SU-DHL-6 (cell line): ENCODE data around the gene PIRT.
"Not testable (repeated sequence)": the region's sequence is repeated elsewhere in the genome, so short reads cannot be mapped to it uniquely, and the experiment has no call there.

Experiments used
- H2AFZ ChIP-seq: fragments of 200-600 bp; sonication (generic); 2 replicates; pipeline ENCODE4 v1.6.1; 2014; ENCODE audit warnings: low read depth, mild to moderate bottlenecking, moderate library complexity, mixed read lengths, antibody characterized with exemption, low read length; ENCODE audit not compliant: severe bottlenecking
- H3F3A ChIP-seq: fragments of 200-600 bp; shearing (Covaris generic); 2 replicates; pipeline ENCODE4 v1.6.0; 2016; ENCODE audit warnings: antibody characterized with exemption, mild to moderate bottlenecking; ENCODE audit not compliant: insufficient read depth
- H3K27ac ChIP-seq: fragments of 200-600 bp; sonication (generic); 2 replicates; pipeline ENCODE4 v1.5.1; 2016; ENCODE audit warnings: low read depth, mild to moderate bottlenecking, low read length, moderate library complexity, mixed read lengths
- H3K27me3 ChIP-seq: fragments of 200-600 bp; sonication (generic), shearing (Covaris generic); 2 replicates; pipeline ENCODE4 v1.6.0; 2014; ENCODE audit warnings: mild to moderate bottlenecking, low read length
- H3K36me3 ChIP-seq: fragments of 200-600 bp; sonication (generic); 2 replicates; pipeline ENCODE4 v1.6.1; 2014; ENCODE audit warnings: mild to moderate bottlenecking, low read length, mixed read lengths
- H3K4me2 ChIP-seq: fragments of 300-600, 200-600 bp; shearing (Covaris generic), sonication (generic); 2 replicates; pipeline ENCODE4 v1.6.0; 2014; ENCODE audit warnings: low read length, low read depth, mild to moderate bottlenecking; ENCODE audit not compliant: poor library complexity, severe bottlenecking
- H3K4me3 ChIP-seq: fragments of 200-600 bp; sonication (generic); 2 replicates; pipeline ENCODE4 v1.5.1; 2014; ENCODE audit warnings: antibody characterized with exemption, low read length, mild to moderate bottlenecking, mixed read lengths; ENCODE audit not compliant: insufficient read depth, poor library complexity, severe bottlenecking
- H3K79me2 ChIP-seq: fragments of 200-600 bp; sonication (generic); 2 replicates; pipeline ENCODE4 v1.6.1; 2014; ENCODE audit warnings: mild to moderate bottlenecking, low read length, moderate library complexity; ENCODE audit not compliant: insufficient read depth
- H3K9ac ChIP-seq: fragments of 200-600 bp; sonication (generic); 2 replicates; pipeline ENCODE4 v1.7.0; 2014; ENCODE audit warnings: mild to moderate bottlenecking, low read length
- H3K9me2 ChIP-seq: fragments of 200-600 bp; sonication (generic); replicated peaks from 2 replicates; pipeline ENCODE4 v1.6.1; 2014; ENCODE audit warnings: low read length; ENCODE audit not compliant: insufficient read depth
- H3K9me3 ChIP-seq: fragments of 200-600 bp; sonication (generic); 2 replicates; pipeline ENCODE4 v1.6.1; 2014; ENCODE audit warnings: low read length, mixed read lengths; ENCODE audit not compliant: insufficient read depth
- H4K20me1 ChIP-seq: fragments of 200-600 bp; sonication (generic); 2 replicates; pipeline ENCODE4 v1.6.1; 2014; ENCODE audit warnings: low read depth, mild to moderate bottlenecking, antibody characterized with exemption, low read length, moderate library complexity, mixed read lengths
- EZH2phosphoT487 ChIP-seq: fragments of 200-600 bp; sonication (generic), shearing (Covaris generic); conservative IDR thresholded peaks from 2 replicates; pipeline ENCODE4 v1.6.1; 2018; ENCODE audit warnings: mild to moderate bottlenecking, antibody characterized with exemption, low read length, moderate library complexity, mixed read lengths
- TF ChIP-seq, protein P1 (sequence below): fragments of 200-600 bp; sonication (generic); IDR thresholded peaks from one replicate; pipeline ENCODE4 v1.5.1; 2017; ENCODE audit warnings: antibody characterized with exemption, mild to moderate bottlenecking, low read length, moderate library complexity; ENCODE audit not compliant: insufficient read depth, poor library complexity, severe bottlenecking

The PIRT gene

DNA sequence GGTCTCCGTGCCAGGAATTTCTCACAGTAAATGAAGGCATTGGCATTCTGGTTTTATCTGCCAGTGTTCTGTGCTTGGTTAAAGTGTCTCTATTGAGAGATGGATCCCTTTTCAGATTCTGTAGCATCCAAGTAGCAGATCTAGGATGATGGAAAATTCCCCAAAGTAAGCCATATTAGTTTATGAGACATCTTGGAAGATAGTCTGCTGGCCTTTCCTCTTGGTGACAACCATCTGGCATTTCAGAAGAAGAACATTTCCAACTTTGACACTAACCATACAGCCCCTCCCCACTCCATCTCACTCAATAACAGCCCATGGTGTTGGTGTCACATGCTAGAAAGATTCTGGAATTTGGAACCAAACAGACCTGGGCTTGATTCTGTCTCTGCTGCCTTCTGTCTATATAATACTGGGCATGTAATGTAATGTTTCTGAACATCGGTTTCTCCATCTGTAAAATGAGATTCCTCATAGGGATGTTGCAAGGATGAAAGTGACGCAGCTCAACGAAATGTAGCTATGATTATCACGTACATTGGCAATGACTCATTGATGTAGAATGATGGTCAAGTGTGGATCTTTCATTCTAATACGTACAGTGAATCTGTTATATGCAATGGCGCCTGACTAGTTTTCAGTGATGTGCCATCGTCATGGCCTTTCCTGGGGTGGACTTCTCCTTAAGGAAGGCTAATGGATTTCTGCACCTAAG lies 32.6 kb upstream of the PIRT start:
- no peaks in the 10 kb centered on the region for H3K36me3 ChIP-seq
- H4K20me1 ChIP-seq, result no peaks in the 10 kb centered on the region
- no peaks in the 10 kb centered on the region for H3K27me3 ChIP-seq
- H3K4me3 ChIP-seq, result no peak overlapping the region
- no peaks in the 10 kb centered on the region for H3K79me2 ChIP-seq
- H3K9me2 ChIP-seq, result no peaks in the 10 kb centered on the region
- H3K27ac ChIP-seq, result no peak overlapping the region
- H3F3A ChIP-seq, result no peaks in the 10 kb centered on the region
- H3K9me3 ChIP-seq, result no peaks in the 10 kb centered on the region
- H3K9ac ChIP-seq, result no peak overlapping the region
- no peak overlapping the region for H2AFZ ChIP-seq
- TF ChIP-seq, protein P1, sequence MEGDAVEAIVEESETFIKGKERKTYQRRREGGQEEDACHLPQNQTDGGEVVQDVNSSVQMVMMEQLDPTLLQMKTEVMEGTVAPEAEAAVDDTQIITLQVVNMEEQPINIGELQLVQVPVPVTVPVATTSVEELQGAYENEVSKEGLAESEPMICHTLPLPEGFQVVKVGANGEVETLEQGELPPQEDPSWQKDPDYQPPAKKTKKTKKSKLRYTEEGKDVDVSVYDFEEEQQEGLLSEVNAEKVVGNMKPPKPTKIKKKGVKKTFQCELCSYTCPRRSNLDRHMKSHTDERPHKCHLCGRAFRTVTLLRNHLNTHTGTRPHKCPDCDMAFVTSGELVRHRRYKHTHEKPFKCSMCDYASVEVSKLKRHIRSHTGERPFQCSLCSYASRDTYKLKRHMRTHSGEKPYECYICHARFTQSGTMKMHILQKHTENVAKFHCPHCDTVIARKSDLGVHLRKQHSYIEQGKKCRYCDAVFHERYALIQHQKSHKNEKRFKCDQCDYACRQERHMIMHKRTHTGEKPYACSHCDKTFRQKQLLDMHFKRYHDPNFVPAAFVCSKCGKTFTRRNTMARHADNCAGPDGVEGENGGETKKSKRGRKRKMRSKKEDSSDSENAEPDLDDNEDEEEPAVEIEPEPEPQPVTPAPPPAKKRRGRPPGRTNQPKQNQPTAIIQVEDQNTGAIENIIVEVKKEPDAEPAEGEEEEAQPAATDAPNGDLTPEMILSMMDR, result no peak
- no peak for TF ChIP-seq EZH2phosphoT487
- H3K4me2 ChIP-seq, result no peak overlapping the region

DNA sequence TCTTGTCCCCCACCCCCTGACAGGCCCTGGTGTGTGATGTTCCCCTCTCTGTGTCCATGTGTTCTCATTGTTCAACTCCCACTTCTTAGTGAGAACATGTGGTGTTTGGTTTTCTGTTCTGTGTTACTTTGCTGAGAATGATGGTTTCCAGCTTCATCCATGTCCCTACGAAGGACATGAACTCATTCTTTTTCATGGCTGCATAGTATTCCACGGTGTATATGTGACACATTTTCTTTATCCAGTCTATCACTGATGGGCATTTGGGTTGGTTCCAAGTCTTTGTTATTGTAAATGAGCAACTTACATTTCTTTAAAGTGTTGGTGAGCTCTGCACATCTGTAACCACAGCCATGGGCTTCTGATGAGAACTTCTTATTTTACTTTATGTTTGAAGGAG lies 30.9 kb upstream of the PIRT start:
- not testable (repeated sequence) for H3K9ac ChIP-seq, H3K27me3 ChIP-seq, H3K9me2 ChIP-seq

DNA sequence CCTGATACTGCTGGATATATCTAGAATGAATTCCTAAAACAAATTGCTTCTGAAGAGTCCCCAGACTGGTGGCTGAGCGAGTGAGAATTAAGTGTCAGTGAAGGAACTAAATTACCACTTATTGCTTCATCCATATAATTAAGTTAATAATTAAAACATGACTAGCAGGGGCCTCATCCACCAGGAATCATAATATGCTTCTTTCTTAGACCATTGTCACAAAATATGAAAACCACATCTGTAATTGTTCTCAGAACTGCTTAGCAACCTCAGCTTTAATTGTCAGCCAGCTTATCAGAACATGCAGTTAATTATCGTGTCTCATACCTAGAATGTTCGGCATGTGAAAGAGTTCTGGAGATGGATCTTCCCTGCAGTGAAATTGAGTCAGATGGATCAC lies 21.2 kb upstream of the PIRT start:
- Histone ChIP-seq H3K9me2 (no peaks in the 10 kb centered on the region), H3F3A (no peaks in the 10 kb centered on the region), H3K27me3 (no peaks in the 10 kb centered on the region), H3K9me3 (no peaks in the 10 kb centered on the region), H4K20me1 (no peaks in the 10 kb centered on the region), H3K4me3 (no peak overlapping the region), H3K9ac (no peak overlapping the region), H3K36me3 (no peaks in the 10 kb centered on the region), H2AFZ (no peak overlapping the region), H3K4me2 (no peak overlapping the region), H3K27ac (no peak overlapping the region), H3K79me2 (no peaks in the 10 kb centered on the region)
- TF ChIP-seq, protein P1, result no peak
- TF ChIP-seq EZH2phosphoT487, result no peak

More for the DNA sequence above, 30.9 kb upstream of the PIRT start:
- H3K36me3 ChIP-seq, H3K79me2 ChIP-seq, H3K4me2 ChIP-seq, H3K4me3 ChIP-seq, H3F3A ChIP-seq, H3K9me3 ChIP-seq, H2AFZ ChIP-seq, H4K20me1 ChIP-seq, H3K27ac ChIP-seq: not testable (repeated sequence)

DNA sequence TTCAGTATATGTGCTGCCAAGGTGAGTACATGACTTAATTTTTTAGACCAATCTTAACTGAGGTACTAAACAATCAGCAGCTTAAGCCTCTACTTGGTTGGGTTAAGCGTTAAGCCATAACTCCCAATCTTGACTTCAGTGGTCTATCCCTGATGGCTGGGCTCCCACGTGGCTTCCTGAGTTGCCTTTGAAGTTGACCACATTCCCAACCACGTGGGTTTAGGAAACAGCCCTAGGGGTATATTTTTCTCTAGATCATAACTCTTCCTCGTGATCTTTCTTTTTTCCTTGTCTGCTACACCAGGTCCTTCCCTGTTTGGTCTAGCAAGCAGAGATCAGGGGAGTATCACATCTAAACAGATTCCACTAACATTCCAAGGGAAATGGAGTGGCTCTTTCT lies 20.1 kb upstream of the PIRT start:
- H3F3A ChIP-seq, result no peaks in the 10 kb centered on the region
- no peaks in the 10 kb centered on the region for H3K27me3 ChIP-seq
- H3K9me3 ChIP-seq, result no peaks in the 10 kb centered on the region
- no peak overlapping the region for H2AFZ ChIP-seq
- H3K9ac ChIP-seq, result no peak overlapping the region
- no peaks in the 10 kb centered on the region for H3K9me2 ChIP-seq
- H3K36me3 ChIP-seq, result no peaks in the 10 kb centered on the region
- no peak overlapping the region for H3K4me3 ChIP-seq
- no peak for TF ChIP-seq EZH2phosphoT487
- TF ChIP-seq, protein P1, result no peak
- no peak overlapping the region for H3K4me2 ChIP-seq
- H3K27ac ChIP-seq, result no peak overlapping the region
- no peaks in the 10 kb centered on the region for H3K79me2 ChIP-seq
- no peaks in the 10 kb centered on the region for H4K20me1 ChIP-seq

GRCh38 chr17:10846636-10847035 lies 8.7 kb upstream of the PIRT start:
- not testable (repeated sequence) for H2AFZ ChIP-seq, H3K9ac ChIP-seq, H3K27me3 ChIP-seq, H3K9me2 ChIP-seq, H3K9me3 ChIP-seq, H3K4me3 ChIP-seq, H3K79me2 ChIP-seq, H3K27ac ChIP-seq, H3K36me3 ChIP-seq, H3F3A ChIP-seq, H4K20me1 ChIP-seq, H3K4me2 ChIP-seq
